ENCODE measurements around the gene GTPBP2. TPM values are rescaled to one million over a fixed set of nuclear protein-coding genes. Genes with fewer than 3 reads are reported as not detected.
"Not testable (repeated sequence)": the region's sequence is repeated elsewhere in the genome, so short reads cannot be mapped to it uniquely, and the experiment has no call there.

GTPBP2 gene
- total RNA-seq, 1 experiment from 2014 or later: 72.2 TPM

DNA sequence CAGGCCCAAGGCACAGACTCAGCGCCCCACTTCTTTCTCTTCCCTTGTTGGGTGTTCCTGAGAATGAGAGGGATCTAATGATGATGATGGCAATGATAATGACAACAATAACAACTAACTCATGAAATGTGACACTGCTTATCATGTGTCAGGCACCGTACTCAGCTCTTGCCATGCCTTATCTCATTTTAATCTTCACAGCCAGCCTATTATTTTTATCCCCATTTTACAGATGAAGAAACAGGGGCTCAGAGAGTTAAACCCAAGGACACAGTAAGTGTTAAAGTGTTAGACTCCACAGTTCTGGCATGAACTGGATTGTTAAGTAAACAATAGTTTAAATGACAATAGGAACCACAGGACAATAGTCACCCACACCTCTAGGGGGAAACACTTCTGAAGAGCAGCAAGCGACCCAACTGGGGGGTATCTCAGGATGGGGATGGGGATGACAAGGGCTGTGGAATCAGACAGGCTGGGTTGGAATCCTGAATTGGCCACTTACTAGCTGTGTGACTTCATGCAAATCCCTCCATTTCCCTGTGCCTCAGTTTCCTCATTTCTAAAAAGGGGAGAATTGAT is 28.2 kb upstream of the GTPBP2 start:
- Histone ChIP-seq H2AFZ (ENCODE audit: low read length) (no peak overlapping the region), H3K79me1 (ENCODE audit: insufficient read depth, low read depth, low read length, poor library complexity, severe bottlenecking) (no peaks in the 10 kb centered on the region), H3T11ph (ENCODE audit: low read length) (no peak overlapping the region), H3K27me3 (ENCODE audit: insufficient read depth, low read length) (no peaks in the 10 kb centered on the region), H2BK15ac (ENCODE audit: low read depth, low read length) (no peak overlapping the region), H3K4ac (ENCODE audit: low read depth, low read length) (no peak overlapping the region), H4K91ac (ENCODE audit: insufficient read length, low read depth, low read length) (no peak overlapping the region), H3K27ac (ENCODE audit: insufficient read length, low read depth, low read length) (no peak overlapping the region), H3K4me2 (ENCODE audit: insufficient read depth, insufficient read length, low read length) (no peak overlapping the region), H4K8ac (replicated peaks; ENCODE audit: insufficient read length, low read depth, low read length) (no peak overlapping the region), H2BK12ac (ENCODE audit: insufficient read length, low read depth, low read length) (no peak overlapping the region), H3K23ac (ENCODE audit: insufficient read length, low read depth, low read length) (no peak overlapping the region), H3K18ac (ENCODE audit: insufficient read length, low read depth, low read length) (no peak overlapping the region), H3K4me1 (ENCODE audit: insufficient read depth, low read length) (no peaks in the 10 kb centered on the region), H3K14ac (ENCODE audit: insufficient read depth, low read length) (no peak overlapping the region), H4K5ac (ENCODE audit: insufficient read length, low read depth, low read length) (no peak overlapping the region), H3K9me3 (ENCODE audit: control insufficient read depth, low read depth, low read length) (no peaks in the 10 kb centered on the region), H3K9ac (ENCODE audit: extremely low read depth, insufficient read length, low read length) (no peak overlapping the region), H3K79me2 (ENCODE audit: insufficient read depth, low read length) (no peaks in the 10 kb centered on the region), H2BK20ac (ENCODE audit: low read depth, low read length, poor library complexity, severe bottlenecking) (no peak overlapping the region), H2BK5ac (ENCODE audit: insufficient read length, low read length) (no peak overlapping the region), H3K56ac (ENCODE audit: insufficient read length, low read depth, low read length) (no peak overlapping the region), H4K20me1 (ENCODE audit: control insufficient read depth, insufficient read depth, insufficient read length) (no peaks in the 10 kb centered on the region), H2BK120ac (ENCODE audit: low read depth, low read length, poor library complexity, severe bottlenecking) (no peak overlapping the region), H3K23me2 (ENCODE audit: insufficient read length, low read depth, low read length, poor library complexity, severe bottlenecking) (no peaks in the 10 kb centered on the region), H2AK5ac (ENCODE audit: insufficient read length, low read length) (no peak overlapping the region)
- no peak overlapping the region for H3K27ac Mint-ChIP-seq
- peaks cover 12 to 22% of the 10 kb centered on the region in 2 experiments for H3K4me1 Mint-ChIP-seq
- H3K36me3 Mint-ChIP-seq (ENCODE audit: insufficient read depth in 1 of 3, low read depth in 3 of 3): peaks cover 6 to 11% (median 6%) of the 10 kb centered on the region in 3 experiments; a peak in 4 of 7 replicates
- no peak overlapping the region for H3K4me3 Mint-ChIP-seq
- WGBS (ENCODE audit: extremely low coverage, insufficient read length, low lambda C conversion rate): no CpG with 5 or more reads among the region's 3 CpGs
- peaks cover 12% of the 10 kb centered on the region for H3K27me3 Mint-ChIP-seq (ENCODE audit: low read depth)
- H3K9me3 Mint-ChIP-seq: peaks cover 7 to 11% of the 10 kb centered on the region in 2 experiments; a peak in 4 of 5 replicates
- DNase-seq: no peak
- TF ChIP-seq, protein P1, sequence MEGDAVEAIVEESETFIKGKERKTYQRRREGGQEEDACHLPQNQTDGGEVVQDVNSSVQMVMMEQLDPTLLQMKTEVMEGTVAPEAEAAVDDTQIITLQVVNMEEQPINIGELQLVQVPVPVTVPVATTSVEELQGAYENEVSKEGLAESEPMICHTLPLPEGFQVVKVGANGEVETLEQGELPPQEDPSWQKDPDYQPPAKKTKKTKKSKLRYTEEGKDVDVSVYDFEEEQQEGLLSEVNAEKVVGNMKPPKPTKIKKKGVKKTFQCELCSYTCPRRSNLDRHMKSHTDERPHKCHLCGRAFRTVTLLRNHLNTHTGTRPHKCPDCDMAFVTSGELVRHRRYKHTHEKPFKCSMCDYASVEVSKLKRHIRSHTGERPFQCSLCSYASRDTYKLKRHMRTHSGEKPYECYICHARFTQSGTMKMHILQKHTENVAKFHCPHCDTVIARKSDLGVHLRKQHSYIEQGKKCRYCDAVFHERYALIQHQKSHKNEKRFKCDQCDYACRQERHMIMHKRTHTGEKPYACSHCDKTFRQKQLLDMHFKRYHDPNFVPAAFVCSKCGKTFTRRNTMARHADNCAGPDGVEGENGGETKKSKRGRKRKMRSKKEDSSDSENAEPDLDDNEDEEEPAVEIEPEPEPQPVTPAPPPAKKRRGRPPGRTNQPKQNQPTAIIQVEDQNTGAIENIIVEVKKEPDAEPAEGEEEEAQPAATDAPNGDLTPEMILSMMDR (conservative IDR thresholded peaks at IDR 0.05): peak; percentile 26; the same call in 1 of the 3 replicates

DNA sequence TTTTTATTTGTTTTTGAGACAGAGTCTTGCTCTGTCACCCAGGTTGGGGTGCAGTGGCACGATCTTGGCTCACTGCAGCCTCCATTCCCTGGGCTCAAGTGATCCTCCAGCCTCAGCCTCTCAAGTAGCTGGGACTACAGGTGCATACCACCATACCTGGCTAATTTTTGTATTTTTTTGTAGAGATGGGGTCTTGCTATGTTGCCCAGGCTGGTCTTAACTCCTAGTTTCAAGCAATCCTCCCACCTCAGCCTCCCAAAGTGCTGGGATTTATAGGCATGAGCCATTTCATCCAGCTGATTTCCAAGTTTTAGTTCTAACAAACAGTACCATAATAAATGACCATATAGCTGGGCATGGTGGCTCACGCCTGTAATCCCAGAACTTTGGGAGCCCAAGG is 23.8 kb upstream of the GTPBP2 start:
- not testable (repeated sequence) for H3K27me3 ChIP-seq (ENCODE audit: insufficient read depth, low read length); H4K5ac ChIP-seq (ENCODE audit: insufficient read length, low read depth, low read length); H2AK5ac ChIP-seq (ENCODE audit: insufficient read length, low read length); H3K9me3 ChIP-seq (ENCODE audit: control insufficient read depth, low read depth, low read length); H3K36me3 Mint-ChIP-seq (ENCODE audit: insufficient read depth in 1 of 3, low read depth in 3 of 3); H3K23me2 ChIP-seq (ENCODE audit: insufficient read length, low read depth, low read length, poor library complexity, severe bottlenecking); H3K4me2 ChIP-seq (ENCODE audit: insufficient read depth, insufficient read length, low read length); H4K20me1 ChIP-seq (ENCODE audit: control insufficient read depth, insufficient read depth, insufficient read length); H3K27ac Mint-ChIP-seq; H3K18ac ChIP-seq (ENCODE audit: insufficient read length, low read depth, low read length); H3K9me3 Mint-ChIP-seq; H3K14ac ChIP-seq (ENCODE audit: insufficient read depth, low read length); H3K27ac ChIP-seq (ENCODE audit: insufficient read length, low read depth, low read length); H3K79me2 ChIP-seq (ENCODE audit: insufficient read depth, low read length); DNase-seq; H3T11ph ChIP-seq (ENCODE audit: low read length); H2BK12ac ChIP-seq (ENCODE audit: insufficient read length, low read depth, low read length); H3K27me3 Mint-ChIP-seq (ENCODE audit: low read depth); H4K8ac ChIP-seq (replicated peaks; ENCODE audit: insufficient read length, low read depth, low read length); H3K4me1 ChIP-seq (ENCODE audit: insufficient read depth, low read length); H3K4ac ChIP-seq (ENCODE audit: low read depth, low read length); H3K23ac ChIP-seq (ENCODE audit: insufficient read length, low read depth, low read length); H3K79me1 ChIP-seq (ENCODE audit: insufficient read depth, low read depth, low read length, poor library complexity, severe bottlenecking); H2BK15ac ChIP-seq (ENCODE audit: low read depth, low read length); H2BK20ac ChIP-seq (ENCODE audit: low read depth, low read length, poor library complexity, severe bottlenecking); H2AFZ ChIP-seq (ENCODE audit: low read length); H3K4me3 Mint-ChIP-seq; H4K91ac ChIP-seq (ENCODE audit: insufficient read length, low read depth, low read length); H3K56ac ChIP-seq (ENCODE audit: insufficient read length, low read depth, low read length); H2BK5ac ChIP-seq (ENCODE audit: insufficient read length, low read length); H3K9ac ChIP-seq (ENCODE audit: extremely low read depth, insufficient read length, low read length); H2BK120ac ChIP-seq (ENCODE audit: low read depth, low read length, poor library complexity, severe bottlenecking)
- WGBS (ENCODE audit: extremely low coverage, insufficient read length, low lambda C conversion rate): no CpG with 5 or more reads among the region's 2 CpGs
- peaks cover 19 to 30% of the 10 kb centered on the region in 2 experiments for H3K4me1 Mint-ChIP-seq
